ENCODE results near the gene PODXL. TPM values are rescaled to one million over a fixed set of nuclear protein-coding genes. Genes with fewer than 3 reads are reported as not detected.
A peak's percentile ranks its signal among the peaks of the same experiment; 100 is the strongest.

Gene PODXL
- total RNA-seq, 1 experiment from 2014 or later: 1.5 TPM

DNA sequence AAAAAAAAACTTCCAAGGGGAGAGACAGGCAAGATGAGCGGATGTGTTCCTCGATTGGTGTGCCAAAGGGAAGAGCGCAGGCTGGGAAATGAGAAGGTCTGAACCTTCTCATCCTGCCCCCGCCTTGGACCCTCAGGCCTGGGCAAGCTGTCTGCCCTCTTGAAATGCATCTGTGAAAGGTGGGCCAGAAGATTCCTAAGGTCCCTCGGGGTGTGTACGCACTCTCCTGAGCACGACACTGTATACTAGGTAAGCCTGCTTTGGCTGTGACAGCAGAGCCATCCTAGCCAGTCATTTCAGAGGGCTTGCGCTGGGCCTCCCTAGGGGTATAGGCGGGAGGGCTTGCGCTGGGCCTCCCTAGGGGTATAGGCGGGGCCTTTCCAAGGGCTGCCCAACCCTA is 26.8 kb downstream of the PODXL start:
- no peaks in the 10 kb centered on the region for H3K9me3 ChIP-seq (ENCODE audit: low read length)
- H3K36me3 ChIP-seq (ENCODE audit: insufficient read depth, low read length): no peaks in the 10 kb centered on the region
- H3K27me3 ChIP-seq (ENCODE audit: low read length): no peaks in the 10 kb centered on the region
- no peak overlapping the region for H2AFZ ChIP-seq (ENCODE audit: low read length)
- no peak overlapping the region for H3K27ac ChIP-seq (ENCODE audit: low read length)
- H4K20me1 ChIP-seq (ENCODE audit: insufficient read depth, low read depth, low read length): no peaks in the 10 kb centered on the region
- H3K4me3 ChIP-seq (ENCODE audit: low read length): no peak overlapping the region
- H3K9ac ChIP-seq (ENCODE audit: low read length): no peak overlapping the region
- H3K79me2 ChIP-seq (ENCODE audit: low read length): no peaks in the 10 kb centered on the region
- no peaks in the 10 kb centered on the region for H3K4me1 ChIP-seq (ENCODE audit: low read length)
- no peaks in the 10 kb centered on the region for H3K9me2 ChIP-seq (replicated peaks; ENCODE audit: insufficient read depth, low read length)
- H3K4me2 ChIP-seq (ENCODE audit: low read depth, low read length, poor library complexity, severe bottlenecking): no peak overlapping the region
- DNase-seq: no peak

DNA sequence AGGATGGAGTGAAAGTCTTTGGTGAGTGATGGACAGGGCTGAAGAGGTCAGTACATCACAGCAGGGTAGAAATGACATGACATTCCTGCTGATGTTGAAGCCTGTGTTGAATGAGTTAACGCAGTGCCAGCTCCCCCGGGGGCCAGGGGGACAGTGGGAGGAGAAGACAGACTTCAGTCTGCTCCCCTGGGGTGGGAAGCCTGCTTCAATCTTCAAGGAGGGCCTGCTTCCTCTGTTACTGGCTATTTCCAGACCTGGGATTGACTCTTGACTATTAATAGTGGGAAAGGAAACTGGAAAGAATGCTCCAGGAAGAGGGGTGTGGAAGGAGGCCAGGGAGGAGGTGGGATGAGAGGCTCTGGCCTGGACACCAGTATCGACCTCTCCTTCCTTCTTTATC is 27.2 kb downstream of the PODXL start:
- Histone ChIP-seq H3K9me3 (ENCODE audit: low read length) (no peaks in the 10 kb centered on the region), H3K36me3 (ENCODE audit: insufficient read depth, low read length) (no peaks in the 10 kb centered on the region), H3K4me2 (ENCODE audit: low read depth, low read length, poor library complexity, severe bottlenecking) (no peak overlapping the region), H2AFZ (ENCODE audit: low read length) (no peak overlapping the region), H3K27ac (ENCODE audit: low read length) (no peak overlapping the region), H3K9ac (ENCODE audit: low read length) (no peak overlapping the region), H4K20me1 (ENCODE audit: insufficient read depth, low read depth, low read length) (no peaks in the 10 kb centered on the region), H3K4me3 (ENCODE audit: low read length) (no peak overlapping the region), H3K79me2 (ENCODE audit: low read length) (no peaks in the 10 kb centered on the region), H3K4me1 (ENCODE audit: low read length) (no peaks in the 10 kb centered on the region), H3K27me3 (ENCODE audit: low read length) (no peaks in the 10 kb centered on the region), H3K9me2 (replicated peaks; ENCODE audit: insufficient read depth, low read length) (no peaks in the 10 kb centered on the region)
- no peak for DNase-seq

DNA sequence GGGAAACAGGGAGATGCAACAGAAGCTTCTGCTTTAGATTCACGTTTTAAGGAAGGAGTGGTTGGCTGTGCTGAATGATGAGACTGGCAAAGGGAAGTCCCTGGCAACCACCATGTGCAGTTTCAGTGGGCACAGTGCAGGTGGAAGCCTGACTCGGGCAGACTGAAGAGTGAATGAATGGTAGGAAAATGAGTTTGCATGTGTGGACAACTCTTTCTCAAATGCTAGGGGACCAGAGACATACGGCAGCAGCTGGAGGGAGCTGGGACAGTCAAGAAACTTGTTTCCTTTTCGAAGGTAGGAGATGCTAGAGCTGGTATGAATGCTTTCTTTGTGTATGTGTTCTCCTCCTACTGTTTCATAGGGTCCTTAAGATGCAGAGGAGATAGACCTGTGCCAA is 29.0 kb downstream of the PODXL start:
- H3K4me3 ChIP-seq (ENCODE audit: low read length): no peak overlapping the region
- no peaks in the 10 kb centered on the region for H3K9me3 ChIP-seq (ENCODE audit: low read length)
- no peaks in the 10 kb centered on the region for H3K79me2 ChIP-seq (ENCODE audit: low read length)
- H3K9me2 ChIP-seq (replicated peaks; ENCODE audit: insufficient read depth, low read length): no peaks in the 10 kb centered on the region
- H3K27me3 ChIP-seq (ENCODE audit: low read length): no peaks in the 10 kb centered on the region
- no peak overlapping the region for H3K27ac ChIP-seq (ENCODE audit: low read length)
- H2AFZ ChIP-seq (ENCODE audit: low read length): no peak overlapping the region
- H3K4me1 ChIP-seq (ENCODE audit: low read length): no peaks in the 10 kb centered on the region
- H3K4me2 ChIP-seq (ENCODE audit: low read depth, low read length, poor library complexity, severe bottlenecking): no peak overlapping the region
- no peak for DNase-seq
- no peaks in the 10 kb centered on the region for H4K20me1 ChIP-seq (ENCODE audit: insufficient read depth, low read depth, low read length)
- H3K9ac ChIP-seq (ENCODE audit: low read length): no peak overlapping the region
- no peaks in the 10 kb centered on the region for H3K36me3 ChIP-seq (ENCODE audit: insufficient read depth, low read length)

DNA sequence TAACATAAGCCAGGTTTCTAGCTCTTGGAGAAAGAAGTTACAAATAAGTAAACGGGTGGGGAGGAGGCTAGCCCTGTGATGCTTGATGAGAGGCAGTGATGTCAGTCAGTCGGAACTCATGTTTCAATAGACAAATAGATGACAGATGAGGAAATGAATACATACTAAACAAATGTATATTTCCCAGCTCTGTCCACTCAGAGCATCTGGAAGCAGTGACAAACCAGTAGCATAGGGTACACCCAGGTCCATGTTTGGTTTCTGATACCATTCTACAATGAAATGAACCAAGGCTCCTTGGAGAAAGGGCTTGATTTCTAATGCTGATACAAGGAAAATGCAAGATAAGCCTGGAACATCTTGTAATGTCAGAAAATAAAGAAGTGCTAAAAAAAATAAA is 30.6 kb downstream of the PODXL start:
- H3K27ac ChIP-seq (ENCODE audit: low read length): no peak overlapping the region
- no peaks in the 10 kb centered on the region for H3K9me2 ChIP-seq (replicated peaks; ENCODE audit: insufficient read depth, low read length)
- H3K4me3 ChIP-seq (ENCODE audit: low read length): no peak overlapping the region
- H3K36me3 ChIP-seq (ENCODE audit: insufficient read depth, low read length): no peaks in the 10 kb centered on the region
- H2AFZ ChIP-seq (ENCODE audit: low read length): no peak overlapping the region
- no peaks in the 10 kb centered on the region for H3K79me2 ChIP-seq (ENCODE audit: low read length)
- no peaks in the 10 kb centered on the region for H3K9me3 ChIP-seq (ENCODE audit: low read length)
- no peak overlapping the region for H3K9ac ChIP-seq (ENCODE audit: low read length)
- no peak overlapping the region for H3K4me2 ChIP-seq (ENCODE audit: low read depth, low read length, poor library complexity, severe bottlenecking)
- DNase-seq: no peak
- no peaks in the 10 kb centered on the region for H3K27me3 ChIP-seq (ENCODE audit: low read length)
- 0 out of 2 replicates have a peak, but pooled peaks cover 3% of the 10 kb centered on the region for H4K20me1 ChIP-seq (ENCODE audit: insufficient read depth, low read depth, low read length)
- H3K4me1 ChIP-seq (ENCODE audit: low read length): no peaks in the 10 kb centered on the region

DNA sequence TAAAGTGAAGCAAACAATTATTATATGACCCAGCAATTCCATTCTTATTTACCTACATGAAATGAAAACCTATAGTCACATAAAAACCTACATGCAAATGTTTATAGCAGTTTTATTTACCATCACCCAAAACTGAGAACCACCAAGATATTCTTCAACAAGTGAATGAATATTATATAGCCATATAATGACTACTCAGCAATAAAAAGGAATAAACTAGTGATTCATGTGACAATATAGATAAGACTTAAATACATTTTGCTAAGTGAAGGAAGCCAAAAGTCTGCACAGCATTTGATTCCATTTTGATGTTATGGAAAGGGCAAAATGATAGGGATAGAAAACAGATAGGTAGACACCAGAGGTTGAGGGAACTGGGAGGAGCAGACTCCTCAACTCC is 31.7 kb downstream of the PODXL start:
- no peak for DNase-seq
- H3K4me1 ChIP-seq (ENCODE audit: low read length): no peaks in the 10 kb centered on the region
- H3K27ac ChIP-seq (ENCODE audit: low read length): no peak overlapping the region
- H3K4me2 ChIP-seq (ENCODE audit: low read depth, low read length, poor library complexity, severe bottlenecking): no peak overlapping the region
- no peak overlapping the region for H3K4me3 ChIP-seq (ENCODE audit: low read length)
- H2AFZ ChIP-seq (ENCODE audit: low read length): no peak overlapping the region
- no peaks in the 10 kb centered on the region for H3K9me3 ChIP-seq (ENCODE audit: low read length)
- no peaks in the 10 kb centered on the region for H3K9me2 ChIP-seq (replicated peaks; ENCODE audit: insufficient read depth, low read length)
- no peaks in the 10 kb centered on the region for H3K36me3 ChIP-seq (ENCODE audit: insufficient read depth, low read length)
- H3K79me2 ChIP-seq (ENCODE audit: low read length): no peaks in the 10 kb centered on the region
- H3K27me3 ChIP-seq (ENCODE audit: low read length): no peaks in the 10 kb centered on the region
- H4K20me1 ChIP-seq (ENCODE audit: insufficient read depth, low read depth, low read length): 0 out of 2 replicates have a peak, but pooled peaks cover 3% of the 10 kb centered on the region
- no peak overlapping the region for H3K9ac ChIP-seq (ENCODE audit: low read length)

DNA sequence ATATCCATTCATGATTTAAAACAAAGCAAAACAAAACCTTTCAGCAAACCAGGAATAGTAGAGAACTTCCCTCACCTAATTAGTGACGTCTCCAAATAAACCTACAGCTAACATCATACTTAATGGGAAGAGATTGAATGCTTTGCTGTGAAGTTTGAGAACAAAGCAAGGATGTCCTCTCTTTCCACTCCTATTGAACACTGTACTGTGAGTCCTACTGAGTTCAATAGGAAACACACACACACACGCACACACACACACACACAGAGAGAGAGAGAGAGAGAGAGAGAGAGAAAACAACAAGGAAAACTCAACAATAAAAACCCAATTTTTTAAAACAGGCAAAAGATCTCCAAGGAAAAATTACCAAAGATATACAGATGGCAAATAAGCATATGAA is 32.3 kb downstream of the PODXL start:
- Histone ChIP-seq H3K4me1 (ENCODE audit: low read length) (no peaks in the 10 kb centered on the region), H3K9me2 (replicated peaks; ENCODE audit: insufficient read depth, low read length) (no peaks in the 10 kb centered on the region), H4K20me1 (ENCODE audit: insufficient read depth, low read depth, low read length) (0 out of 2 replicates have a peak, but pooled peaks cover 3% of the 10 kb centered on the region), H3K79me2 (ENCODE audit: low read length) (no peaks in the 10 kb centered on the region), H3K4me3 (ENCODE audit: low read length) (no peak overlapping the region), H3K27me3 (ENCODE audit: low read length) (no peaks in the 10 kb centered on the region), H3K4me2 (ENCODE audit: low read depth, low read length, poor library complexity, severe bottlenecking) (no peak overlapping the region), H3K9me3 (ENCODE audit: low read length) (no peaks in the 10 kb centered on the region), H3K9ac (ENCODE audit: low read length) (no peak overlapping the region), H3K36me3 (ENCODE audit: insufficient read depth, low read length) (no peaks in the 10 kb centered on the region), H3K27ac (ENCODE audit: low read length) (no peak overlapping the region), H2AFZ (ENCODE audit: low read length) (no peak overlapping the region)
- peak; percentile 33 for DNase-seq

DNA sequence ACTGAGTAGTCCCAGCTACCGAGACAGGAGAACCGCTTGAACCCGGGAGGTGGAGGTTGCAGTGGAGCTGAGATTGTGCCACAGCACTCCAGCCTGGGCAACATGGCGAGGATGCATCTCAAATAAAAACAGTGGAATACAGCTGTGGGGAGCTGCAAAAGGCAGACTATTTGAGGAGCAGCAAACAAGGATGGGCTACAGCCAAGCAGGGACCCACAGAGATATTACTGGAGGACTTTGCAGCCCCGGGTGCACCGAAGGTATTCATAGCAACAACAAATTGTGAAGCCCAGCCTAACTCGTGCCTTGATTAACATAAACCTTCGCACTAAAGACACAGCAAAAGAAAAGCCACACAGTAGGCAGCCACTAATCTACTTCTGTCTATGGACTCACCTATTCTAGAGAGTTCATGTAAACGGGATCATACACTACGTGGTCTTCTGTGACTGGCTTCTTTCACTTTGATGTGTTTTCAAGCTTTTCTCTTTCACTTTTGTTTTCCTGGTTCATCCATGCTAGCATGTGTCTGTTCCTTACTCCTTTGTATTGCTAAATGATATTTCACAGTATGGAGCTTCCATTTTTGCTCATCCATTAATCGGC is 34.0 kb downstream of the PODXL start:
- H3K9ac ChIP-seq (ENCODE audit: low read length): no peak overlapping the region
- H3K4me3 ChIP-seq (ENCODE audit: low read length): peak overlapping the region; percentile 12; the same call in 1 of the 2 replicates
- H3K4me1 ChIP-seq (ENCODE audit: low read length): no peaks in the 10 kb centered on the region
- H3K4me2 ChIP-seq (ENCODE audit: low read depth, low read length, poor library complexity, severe bottlenecking): peak overlapping the region; percentile 38
- no peak for DNase-seq
- no peak overlapping the region for H3K27ac ChIP-seq (ENCODE audit: low read length)
- 0 out of 2 replicates have a peak, but pooled peaks cover 3% of the 10 kb centered on the region for H4K20me1 ChIP-seq (ENCODE audit: insufficient read depth, low read depth, low read length)
- H3K79me2 ChIP-seq (ENCODE audit: low read length): no peaks in the 10 kb centered on the region
- no peaks in the 10 kb centered on the region for H3K9me2 ChIP-seq (replicated peaks; ENCODE audit: insufficient read depth, low read length)
- no peaks in the 10 kb centered on the region for H3K27me3 ChIP-seq (ENCODE audit: low read length)
- no peaks in the 10 kb centered on the region for H3K9me3 ChIP-seq (ENCODE audit: low read length)
- no peaks in the 10 kb centered on the region for H3K36me3 ChIP-seq (ENCODE audit: insufficient read depth, low read length)
- no peak overlapping the region for H2AFZ ChIP-seq (ENCODE audit: low read length)

- Histone ChIP-seq H3K4me2 (ENCODE audit: low read depth, low read length, poor library complexity, severe bottlenecking) (no peak overlapping the region), H3K9me2 (replicated peaks; ENCODE audit: insufficient read depth, low read length) (no peaks in the 10 kb centered on the region), H3K79me2 (ENCODE audit: low read length) (no peaks in the 10 kb centered on the region), H2AFZ (ENCODE audit: low read length) (no peak overlapping the region), H3K36me3 (ENCODE audit: insufficient read depth, low read length) (no peaks in the 10 kb centered on the region), H3K27ac (ENCODE audit: low read length) (no peak overlapping the region), H3K9ac (ENCODE audit: low read length) (no peak overlapping the region), H3K4me3 (ENCODE audit: low read length) (no peak overlapping the region), H3K4me1 (ENCODE audit: low read length) (no peaks in the 10 kb centered on the region), H3K27me3 (ENCODE audit: low read length) (no peaks in the 10 kb centered on the region), H3K9me3 (ENCODE audit: low read length) (no peaks in the 10 kb centered on the region), H4K20me1 (ENCODE audit: insufficient read depth, low read depth, low read length) (0 out of 2 replicates have a peak, but pooled peaks cover 3% of the 10 kb centered on the region)
- no peak for DNase-seq
Measured at GRCh38 chr7:131521651-131522163, 34.7 kb downstream of the PODXL start.

Measured in Karpas-422 (cell line).